K562 (cell line): ENCODE data around the gene UCKL1. TPM values are rescaled to one million over a fixed set of nuclear protein-coding genes. Genes with fewer than 3 reads are reported as not detected.
A peak's percentile ranks its signal among the peaks of the same experiment; 100 is the strongest.

ENCODE experiments used
- ARID2 ChIP-seq: fragments of 450-650 bp; IDR thresholded peaks from 2 replicates; pipeline ENCODE4 v1.6.1; 2017; ENCODE audit warnings: antibody characterized with exemption, mild to moderate bottlenecking
- ETS1 ChIP-seq: conservative IDR thresholded peaks from 2 replicates; pipeline ENCODE4 v1.6.1; 2011; ENCODE audit warnings: low read depth, mild to moderate bottlenecking, low read length; ENCODE audit not compliant: control insufficient read depth
- MEF2D ChIP-seq: conservative IDR thresholded peaks from 2 replicates; pipeline ENCODE4 v1.6.1; 2016; ENCODE audit warnings: low read depth, missing genetic modification characterization, missing compliant biosample characterization
- SMAD1 ChIP-seq: fragments of 150-350 bp; IDR thresholded peaks from 2 replicates; pipeline ENCODE4 v1.6.1; 2014; ENCODE audit warnings: low read length, low read depth; ENCODE audit not compliant: partially characterized antibody
- THRA ChIP-seq: fragments of 450-650 bp; IDR thresholded peaks from 2 replicates; pipeline ENCODE4 v1.6.1; 2017; ENCODE audit warnings: mild to moderate bottlenecking, moderate library complexity
- TRIM28 ChIP-seq: fragments of 450-650 bp; IDR thresholded peaks from 2 replicates; pipeline ENCODE4 v1.6.1; 2017
- ZNF583 ChIP-seq: fragments of 250-450 bp; sonication (Bioruptor Pico); IDR thresholded peaks from 2 replicates; pipeline ENCODE4 v1.4.0; 2020
- polyA plus RNA-seq, 8 experiments: library from polyadenylated mRNA; depleted of rRNA in 4 of 8; stranded (reverse) in 5 of 8; unstranded in 3 of 8; fragments of >200 nt; fragmentation: Nextera tagmentation in 2 of 8; fragmentation: Illumina TruSeq in 1 of 8; extraction: Ambion mirVana in 2 of 8; extraction: Trizol in 1 of 8; gene quantifications; 2 replicates each; pipeline versions ENCODE4 v1.2.1 to v1.2.3, GENCODE V29; 2011 to 2014; ENCODE audit warnings: inconsistent platforms in 1 of 8, missing spikeins in 1 of 8
- total RNA-seq, 7 experiments: library from RNA; depleted of rRNA in 6 of 7; stranded (reverse); fragments of >200 nt in 6 of 7; fragmentation: Illumina TruSeq in 2 of 7; extraction: Trizol in 2 of 7; gene quantifications; 2 replicates each; pipeline versions ENCODE4 v1.2.1 to v1.2.3, GENCODE V29; 2011 to 2021; ENCODE audit warnings: low replicate concordance in 1 of 7
- TF ChIP-seq, protein P1 (sequence below): fragments of 450-650 bp; IDR thresholded peaks from 2 replicates; pipeline ENCODE4 v1.6.1; 2016; ENCODE audit warnings: mild to moderate bottlenecking, moderate library complexity
- TF ChIP-seq, protein P2 (sequence below), 2 experiments: IDR thresholded peaks; 2 replicates each; pipeline ENCODE4 v1.6.1; 2012; ENCODE audit warnings: improper control_type of control experiment in 2 of 2, low read depth in 2 of 2, low read length in 2 of 2, borderline replicate concordance in 1 of 2

The UCKL1 gene
- total and polyA plus RNA-seq, 9 of the 15 experiments (the other 6 are each of a cell fraction or from before 2014, with no cell fraction given) = 3.1 to 52.8 (median 24.2) TPM

DNA sequence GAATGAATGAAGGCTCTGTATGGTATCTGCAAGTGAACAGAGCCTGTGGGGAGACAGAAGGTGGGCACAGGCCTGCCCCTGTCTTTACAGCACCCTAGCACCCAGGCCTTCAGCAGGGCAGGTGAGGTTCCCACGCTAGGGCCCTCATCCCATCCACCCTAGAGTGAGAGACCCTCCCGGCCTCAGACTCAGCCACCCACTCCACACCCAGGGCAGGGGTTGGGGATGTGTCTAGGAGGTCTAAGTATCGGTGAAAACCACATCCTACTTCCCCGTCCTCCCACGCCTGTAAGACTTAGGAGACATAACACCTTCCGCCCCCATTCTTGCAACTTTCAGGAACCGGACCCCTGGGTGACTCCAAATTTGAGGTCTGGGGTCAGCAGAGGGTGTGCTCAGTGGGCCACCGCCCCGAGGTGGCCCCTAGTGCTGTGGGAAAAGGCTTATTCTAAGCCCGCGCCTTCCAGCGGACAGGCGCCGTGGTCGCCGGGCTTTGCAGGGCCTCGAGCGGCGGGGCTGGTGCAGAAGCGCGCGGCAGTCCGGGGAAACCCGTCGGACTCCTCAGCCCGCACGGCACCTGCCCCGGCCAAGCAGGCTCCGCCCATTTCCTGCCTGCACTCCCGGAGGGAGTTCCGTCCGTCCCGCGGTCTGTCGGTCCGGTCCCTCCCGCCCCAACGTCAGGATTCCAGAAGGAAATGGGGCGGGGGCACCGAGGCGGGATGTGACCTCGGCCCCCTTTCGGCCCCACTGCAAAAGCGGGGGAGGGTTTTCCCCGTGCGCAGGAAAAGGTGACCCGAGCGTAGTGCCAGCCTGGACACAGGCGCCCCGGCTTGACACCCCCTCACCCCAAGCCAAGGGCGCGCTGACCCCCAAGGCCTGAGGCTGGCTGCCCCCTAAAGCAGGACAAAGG, 22.4 kb upstream of the UCKL1 start (continued):
- TF ChIP-seq, protein P1, sequence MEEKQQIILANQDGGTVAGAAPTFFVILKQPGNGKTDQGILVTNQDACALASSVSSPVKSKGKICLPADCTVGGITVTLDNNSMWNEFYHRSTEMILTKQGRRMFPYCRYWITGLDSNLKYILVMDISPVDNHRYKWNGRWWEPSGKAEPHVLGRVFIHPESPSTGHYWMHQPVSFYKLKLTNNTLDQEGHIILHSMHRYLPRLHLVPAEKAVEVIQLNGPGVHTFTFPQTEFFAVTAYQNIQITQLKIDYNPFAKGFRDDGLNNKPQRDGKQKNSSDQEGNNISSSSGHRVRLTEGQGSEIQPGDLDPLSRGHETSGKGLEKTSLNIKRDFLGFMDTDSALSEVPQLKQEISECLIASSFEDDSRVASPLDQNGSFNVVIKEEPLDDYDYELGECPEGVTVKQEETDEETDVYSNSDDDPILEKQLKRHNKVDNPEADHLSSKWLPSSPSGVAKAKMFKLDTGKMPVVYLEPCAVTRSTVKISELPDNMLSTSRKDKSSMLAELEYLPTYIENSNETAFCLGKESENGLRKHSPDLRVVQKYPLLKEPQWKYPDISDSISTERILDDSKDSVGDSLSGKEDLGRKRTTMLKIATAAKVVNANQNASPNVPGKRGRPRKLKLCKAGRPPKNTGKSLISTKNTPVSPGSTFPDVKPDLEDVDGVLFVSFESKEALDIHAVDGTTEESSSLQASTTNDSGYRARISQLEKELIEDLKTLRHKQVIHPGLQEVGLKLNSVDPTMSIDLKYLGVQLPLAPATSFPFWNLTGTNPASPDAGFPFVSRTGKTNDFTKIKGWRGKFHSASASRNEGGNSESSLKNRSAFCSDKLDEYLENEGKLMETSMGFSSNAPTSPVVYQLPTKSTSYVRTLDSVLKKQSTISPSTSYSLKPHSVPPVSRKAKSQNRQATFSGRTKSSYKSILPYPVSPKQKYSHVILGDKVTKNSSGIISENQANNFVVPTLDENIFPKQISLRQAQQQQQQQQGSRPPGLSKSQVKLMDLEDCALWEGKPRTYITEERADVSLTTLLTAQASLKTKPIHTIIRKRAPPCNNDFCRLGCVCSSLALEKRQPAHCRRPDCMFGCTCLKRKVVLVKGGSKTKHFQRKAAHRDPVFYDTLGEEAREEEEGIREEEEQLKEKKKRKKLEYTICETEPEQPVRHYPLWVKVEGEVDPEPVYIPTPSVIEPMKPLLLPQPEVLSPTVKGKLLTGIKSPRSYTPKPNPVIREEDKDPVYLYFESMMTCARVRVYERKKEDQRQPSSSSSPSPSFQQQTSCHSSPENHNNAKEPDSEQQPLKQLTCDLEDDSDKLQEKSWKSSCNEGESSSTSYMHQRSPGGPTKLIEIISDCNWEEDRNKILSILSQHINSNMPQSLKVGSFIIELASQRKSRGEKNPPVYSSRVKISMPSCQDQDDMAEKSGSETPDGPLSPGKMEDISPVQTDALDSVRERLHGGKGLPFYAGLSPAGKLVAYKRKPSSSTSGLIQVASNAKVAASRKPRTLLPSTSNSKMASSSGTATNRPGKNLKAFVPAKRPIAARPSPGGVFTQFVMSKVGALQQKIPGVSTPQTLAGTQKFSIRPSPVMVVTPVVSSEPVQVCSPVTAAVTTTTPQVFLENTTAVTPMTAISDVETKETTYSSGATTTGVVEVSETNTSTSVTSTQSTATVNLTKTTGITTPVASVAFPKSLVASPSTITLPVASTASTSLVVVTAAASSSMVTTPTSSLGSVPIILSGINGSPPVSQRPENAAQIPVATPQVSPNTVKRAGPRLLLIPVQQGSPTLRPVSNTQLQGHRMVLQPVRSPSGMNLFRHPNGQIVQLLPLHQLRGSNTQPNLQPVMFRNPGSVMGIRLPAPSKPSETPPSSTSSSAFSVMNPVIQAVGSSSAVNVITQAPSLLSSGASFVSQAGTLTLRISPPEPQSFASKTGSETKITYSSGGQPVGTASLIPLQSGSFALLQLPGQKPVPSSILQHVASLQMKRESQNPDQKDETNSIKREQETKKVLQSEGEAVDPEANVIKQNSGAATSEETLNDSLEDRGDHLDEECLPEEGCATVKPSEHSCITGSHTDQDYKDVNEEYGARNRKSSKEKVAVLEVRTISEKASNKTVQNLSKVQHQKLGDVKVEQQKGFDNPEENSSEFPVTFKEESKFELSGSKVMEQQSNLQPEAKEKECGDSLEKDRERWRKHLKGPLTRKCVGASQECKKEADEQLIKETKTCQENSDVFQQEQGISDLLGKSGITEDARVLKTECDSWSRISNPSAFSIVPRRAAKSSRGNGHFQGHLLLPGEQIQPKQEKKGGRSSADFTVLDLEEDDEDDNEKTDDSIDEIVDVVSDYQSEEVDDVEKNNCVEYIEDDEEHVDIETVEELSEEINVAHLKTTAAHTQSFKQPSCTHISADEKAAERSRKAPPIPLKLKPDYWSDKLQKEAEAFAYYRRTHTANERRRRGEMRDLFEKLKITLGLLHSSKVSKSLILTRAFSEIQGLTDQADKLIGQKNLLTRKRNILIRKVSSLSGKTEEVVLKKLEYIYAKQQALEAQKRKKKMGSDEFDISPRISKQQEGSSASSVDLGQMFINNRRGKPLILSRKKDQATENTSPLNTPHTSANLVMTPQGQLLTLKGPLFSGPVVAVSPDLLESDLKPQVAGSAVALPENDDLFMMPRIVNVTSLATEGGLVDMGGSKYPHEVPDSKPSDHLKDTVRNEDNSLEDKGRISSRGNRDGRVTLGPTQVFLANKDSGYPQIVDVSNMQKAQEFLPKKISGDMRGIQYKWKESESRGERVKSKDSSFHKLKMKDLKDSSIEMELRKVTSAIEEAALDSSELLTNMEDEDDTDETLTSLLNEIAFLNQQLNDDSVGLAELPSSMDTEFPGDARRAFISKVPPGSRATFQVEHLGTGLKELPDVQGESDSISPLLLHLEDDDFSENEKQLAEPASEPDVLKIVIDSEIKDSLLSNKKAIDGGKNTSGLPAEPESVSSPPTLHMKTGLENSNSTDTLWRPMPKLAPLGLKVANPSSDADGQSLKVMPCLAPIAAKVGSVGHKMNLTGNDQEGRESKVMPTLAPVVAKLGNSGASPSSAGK = peak; percentile 74
- TF ChIP-seq ZNF583 (CRISPR knock-in tag) = 0 out of 2 replicates have a peak, but pooled peaks have one; percentile 25
- no peak for TF ChIP-seq TRIM28
- TF ChIP-seq SMAD1 = no peak
- TF ChIP-seq, protein P2, sequence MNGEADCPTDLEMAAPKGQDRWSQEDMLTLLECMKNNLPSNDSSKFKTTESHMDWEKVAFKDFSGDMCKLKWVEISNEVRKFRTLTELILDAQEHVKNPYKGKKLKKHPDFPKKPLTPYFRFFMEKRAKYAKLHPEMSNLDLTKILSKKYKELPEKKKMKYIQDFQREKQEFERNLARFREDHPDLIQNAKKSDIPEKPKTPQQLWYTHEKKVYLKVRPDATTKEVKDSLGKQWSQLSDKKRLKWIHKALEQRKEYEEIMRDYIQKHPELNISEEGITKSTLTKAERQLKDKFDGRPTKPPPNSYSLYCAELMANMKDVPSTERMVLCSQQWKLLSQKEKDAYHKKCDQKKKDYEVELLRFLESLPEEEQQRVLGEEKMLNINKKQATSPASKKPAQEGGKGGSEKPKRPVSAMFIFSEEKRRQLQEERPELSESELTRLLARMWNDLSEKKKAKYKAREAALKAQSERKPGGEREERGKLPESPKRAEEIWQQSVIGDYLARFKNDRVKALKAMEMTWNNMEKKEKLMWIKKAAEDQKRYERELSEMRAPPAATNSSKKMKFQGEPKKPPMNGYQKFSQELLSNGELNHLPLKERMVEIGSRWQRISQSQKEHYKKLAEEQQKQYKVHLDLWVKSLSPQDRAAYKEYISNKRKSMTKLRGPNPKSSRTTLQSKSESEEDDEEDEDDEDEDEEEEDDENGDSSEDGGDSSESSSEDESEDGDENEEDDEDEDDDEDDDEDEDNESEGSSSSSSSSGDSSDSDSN (IDR thresholded peaks at IDR 0.05; ENCODE audit: borderline replicate concordance in 1 of 2, low read depth in 2 of 2, low read length in 2 of 2) = peak in 1 of 2 experiments; percentile 72; a peak in 1 of 4 replicates
- no peak for TF ChIP-seq THRA
- no peak for TF ChIP-seq MEF2D (tag)
- TF ChIP-seq ETS1 = peak; percentile 45; the same call in 1 of the 2 replicates
- TF ChIP-seq ARID2 = no peak
